Measurements from ENCODE around the gene RASGRP3. TPM values are rescaled to one million over a fixed set of nuclear protein-coding genes. Genes with fewer than 3 reads are reported as not detected.

RASGRP3 gene
- total and polyA plus RNA-seq, 9 of the 15 experiments (the other 6 are each of a cell fraction or from before 2014, with no cell fraction given), result 0.18 to 1.7 (median 1.2) TPM

DNA sequence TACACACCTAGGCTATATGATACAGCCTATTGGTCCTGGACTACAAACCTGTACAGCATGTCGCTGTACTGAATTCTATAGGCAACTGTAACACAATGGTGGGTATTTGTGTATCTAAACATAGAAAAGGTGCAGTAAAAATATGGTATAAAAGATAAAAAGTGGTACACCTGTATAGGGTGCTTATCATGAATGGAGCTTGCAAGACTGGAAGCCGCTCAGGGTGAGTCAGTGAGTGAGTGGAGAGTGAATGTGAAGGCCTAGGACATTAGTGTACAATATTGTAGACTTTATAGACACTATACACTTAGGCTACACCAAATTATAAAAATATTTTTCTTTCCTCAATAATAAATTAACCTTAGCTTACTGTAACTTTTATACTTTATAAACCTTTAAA, 41.8 kb downstream of the RASGRP3 start (continued):
- TF ChIP-seq CTBP1 (IDR thresholded peaks at IDR 0.05; ENCODE audit: borderline replicate concordance) (no peak), NRF1 (conservative IDR thresholded peaks at IDR 0.05 in 1 of 2, IDR thresholded peaks at IDR 0.05 in 1 of 2) (no peak), ZNF408 (CRISPR knock-in tag; IDR thresholded peaks at IDR 0.05; ENCODE audit: low read depth) (no peak), ZNF3 (CRISPR knock-in tag; IDR thresholded peaks at IDR 0.05) (no peak), RFX7 (CRISPR knock-in tag; IDR thresholded peaks at IDR 0.05) (no peak)
- TF ChIP-seq, protein P1, sequence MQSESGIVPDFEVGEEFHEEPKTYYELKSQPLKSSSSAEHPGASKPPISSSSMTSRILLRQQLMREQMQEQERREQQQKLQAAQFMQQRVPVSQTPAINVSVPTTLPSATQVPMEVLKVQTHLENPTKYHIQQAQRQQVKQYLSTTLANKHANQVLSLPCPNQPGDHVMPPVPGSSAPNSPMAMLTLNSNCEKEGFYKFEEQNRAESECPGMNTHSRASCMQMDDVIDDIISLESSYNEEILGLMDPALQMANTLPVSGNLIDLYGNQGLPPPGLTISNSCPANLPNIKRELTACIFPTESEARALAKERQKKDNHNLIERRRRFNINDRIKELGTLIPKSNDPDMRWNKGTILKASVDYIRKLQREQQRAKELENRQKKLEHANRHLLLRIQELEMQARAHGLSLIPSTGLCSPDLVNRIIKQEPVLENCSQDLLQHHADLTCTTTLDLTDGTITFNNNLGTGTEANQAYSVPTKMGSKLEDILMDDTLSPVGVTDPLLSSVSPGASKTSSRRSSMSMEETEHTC (IDR thresholded peaks at IDR 0.05), result no peak

DNA sequence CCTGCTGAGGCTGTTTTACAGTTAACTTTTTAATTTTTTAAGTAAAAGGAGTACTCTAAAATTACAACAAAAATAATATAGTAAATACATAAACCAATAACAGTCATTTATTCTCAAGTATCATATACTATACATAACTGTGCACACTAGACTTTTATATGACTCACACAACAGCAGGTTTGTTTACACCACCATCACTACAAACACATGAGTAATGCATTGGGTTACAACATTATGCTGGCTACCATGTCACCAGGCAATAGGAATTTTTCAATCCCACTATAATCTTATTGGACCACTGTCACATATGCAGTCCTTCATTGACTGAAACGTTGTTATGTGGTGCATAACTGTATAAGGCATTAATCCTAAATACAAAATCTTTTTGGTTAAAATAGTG, 42.5 kb downstream of the RASGRP3 start:
- Histone ChIP-seq H3K4me3 (no peak overlapping the region), H3K27ac (ENCODE audit: extremely low read depth, low read depth, low read length) (no peak overlapping the region), H3K36me3 (ENCODE audit: control insufficient read depth, insufficient read depth, low read length) (no peaks in the 10 kb centered on the region), H4K20me1 (replicated peaks; ENCODE audit: control insufficient read depth, insufficient read depth, low read length) (no peaks in the 10 kb centered on the region), H3K4me1 (replicated peaks in 1 of 2; ENCODE audit: control insufficient read depth in 2 of 2, insufficient read depth in 2 of 2, low read length in 2 of 2) (no peaks in the 10 kb centered on the region), H3K9ac (ENCODE audit: insufficient read depth in 1 of 2, low read depth in 2 of 2, low read length in 2 of 2) (no peak overlapping the region), H3K4me2 (ENCODE audit: insufficient read depth, low read length) (no peak overlapping the region), H3K9me1 (ENCODE audit: control insufficient read depth, insufficient read depth, low read length) (no peaks in the 10 kb centered on the region), H3K27me3 (ENCODE audit: control insufficient read depth in 2 of 2, insufficient read depth in 2 of 2, low read length in 2 of 2) (peaks cover 6 to 16% of the 10 kb centered on the region in 2 experiments; a peak in 4 of 5 replicates), H3K9me3 (replicated peaks; ENCODE audit: control insufficient read depth, insufficient read depth, low read depth, low read length) (no peaks in the 10 kb centered on the region), H2AFZ (ENCODE audit: low read depth, low read length) (no peak overlapping the region), H3K79me2 (ENCODE audit: control insufficient read depth, insufficient read depth, low read length) (no peaks in the 10 kb centered on the region)
- CTCF ChIA-PET (ENCODE audit: low intra/inter-chr PET ratio), result no interaction called here
- intact Hi-C loops (cut with micrococcal nuclease) (no loop called here), in situ Hi-C loops (cut with MboI) (no loop called here)
- DNase-seq (ENCODE audit: extremely low read depth in 1 of 4, low spot score in 3 of 4) (no peak), ATAC-seq (no peak), FAIRE-seq (no peak)
- no TSS peak for BruUV-seq (replicated peaks)
- 0% methylated on average over 1 of the region's 1 CpG for WGBS (ENCODE audit: insufficient coverage, low coverage, missing lambda C conversion rate)
- no peak for TF ChIP-seq SP1 (CRISPR knock-in tag; IDR thresholded peaks at IDR 0.05)
- no peak for TF ChIP-seq PML (IDR thresholded peaks at IDR 0.05; ENCODE audit: low read length)
- TF ChIP-seq, protein P2, sequence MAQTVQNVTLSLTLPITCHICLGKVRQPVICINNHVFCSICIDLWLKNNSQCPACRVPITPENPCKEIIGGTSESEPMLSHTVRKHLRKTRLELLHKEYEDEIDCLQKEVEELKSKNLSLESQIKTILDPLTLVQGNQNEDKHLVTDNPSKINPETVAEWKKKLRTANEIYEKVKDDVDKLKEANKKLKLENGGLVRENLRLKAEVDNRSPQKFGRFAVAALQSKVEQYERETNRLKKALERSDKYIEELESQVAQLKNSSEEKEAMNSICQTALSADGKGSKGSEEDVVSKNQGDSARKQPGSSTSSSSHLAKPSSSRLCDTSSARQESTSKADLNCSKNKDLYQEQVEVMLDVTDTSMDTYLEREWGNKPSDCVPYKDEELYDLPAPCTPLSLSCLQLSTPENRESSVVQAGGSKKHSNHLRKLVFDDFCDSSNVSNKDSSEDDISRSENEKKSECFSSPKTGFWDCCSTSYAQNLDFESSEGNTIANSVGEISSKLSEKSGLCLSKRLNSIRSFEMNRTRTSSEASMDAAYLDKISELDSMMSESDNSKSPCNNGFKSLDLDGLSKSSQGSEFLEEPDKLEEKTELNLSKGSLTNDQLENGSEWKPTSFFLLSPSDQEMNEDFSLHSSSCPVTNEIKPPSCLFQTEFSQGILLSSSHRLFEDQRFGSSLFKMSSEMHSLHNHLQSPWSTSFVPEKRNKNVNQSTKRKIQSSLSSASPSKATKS (CRISPR knock-in tag; IDR thresholded peaks at IDR 0.05), result no peak
- peak; percentile 57; the same call in 1 of the 2 replicates for TF ChIP-seq FOSL1 (tag; conservative IDR thresholded peaks at IDR 0.05)
- no peak for TF ChIP-seq SAFB (IDR thresholded peaks at IDR 0.05; ENCODE audit: borderline replicate concordance, low read depth, low read length)
- TF ChIP-seq POLR2H (tag; IDR thresholded peaks at IDR 0.05; ENCODE audit: low read depth), result no peak
- TF ChIP-seq HOXB6 (CRISPR knock-in tag; IDR thresholded peaks at IDR 0.05; ENCODE audit: borderline replicate concordance), result no peak
- POLR2A ChIA-PET, result no interaction called here

Data from K562 (cell line).